SU-DHL-6 (cell line): ENCODE data around the gene RBM24.

Experiments
- H2AFZ ChIP-seq: fragments of 200-600 bp; sonication (generic); 2 replicates; pipeline ENCODE4 v1.6.1; 2014; ENCODE audit warnings: low read depth, mild to moderate bottlenecking, moderate library complexity, mixed read lengths, antibody characterized with exemption, low read length; ENCODE audit not compliant: severe bottlenecking
- H3F3A ChIP-seq: fragments of 200-600 bp; shearing (Covaris generic); 2 replicates; pipeline ENCODE4 v1.6.0; 2016; ENCODE audit warnings: antibody characterized with exemption, mild to moderate bottlenecking; ENCODE audit not compliant: insufficient read depth
- H3K27ac ChIP-seq: fragments of 200-600 bp; sonication (generic); 2 replicates; pipeline ENCODE4 v1.5.1; 2016; ENCODE audit warnings: low read depth, mild to moderate bottlenecking, low read length, moderate library complexity, mixed read lengths
- H3K27me3 ChIP-seq: fragments of 200-600 bp; sonication (generic), shearing (Covaris generic); 2 replicates; pipeline ENCODE4 v1.6.0; 2014; ENCODE audit warnings: mild to moderate bottlenecking, low read length
- H3K36me3 ChIP-seq: fragments of 200-600 bp; sonication (generic); 2 replicates; pipeline ENCODE4 v1.6.1; 2014; ENCODE audit warnings: mild to moderate bottlenecking, low read length, mixed read lengths
- H3K4me2 ChIP-seq: fragments of 300-600, 200-600 bp; shearing (Covaris generic), sonication (generic); 2 replicates; pipeline ENCODE4 v1.6.0; 2014; ENCODE audit warnings: low read length, low read depth, mild to moderate bottlenecking; ENCODE audit not compliant: poor library complexity, severe bottlenecking
- H3K4me3 ChIP-seq: fragments of 200-600 bp; sonication (generic); 2 replicates; pipeline ENCODE4 v1.5.1; 2014; ENCODE audit warnings: antibody characterized with exemption, low read length, mild to moderate bottlenecking, mixed read lengths; ENCODE audit not compliant: insufficient read depth, poor library complexity, severe bottlenecking
- H3K79me2 ChIP-seq: fragments of 200-600 bp; sonication (generic); 2 replicates; pipeline ENCODE4 v1.6.1; 2014; ENCODE audit warnings: mild to moderate bottlenecking, low read length, moderate library complexity; ENCODE audit not compliant: insufficient read depth
- H3K9ac ChIP-seq: fragments of 200-600 bp; sonication (generic); 2 replicates; pipeline ENCODE4 v1.7.0; 2014; ENCODE audit warnings: mild to moderate bottlenecking, low read length
- H3K9me2 ChIP-seq: fragments of 200-600 bp; sonication (generic); replicated peaks from 2 replicates; pipeline ENCODE4 v1.6.1; 2014; ENCODE audit warnings: low read length; ENCODE audit not compliant: insufficient read depth
- H3K9me3 ChIP-seq: fragments of 200-600 bp; sonication (generic); 2 replicates; pipeline ENCODE4 v1.6.1; 2014; ENCODE audit warnings: low read length, mixed read lengths; ENCODE audit not compliant: insufficient read depth
- H4K20me1 ChIP-seq: fragments of 200-600 bp; sonication (generic); 2 replicates; pipeline ENCODE4 v1.6.1; 2014; ENCODE audit warnings: low read depth, mild to moderate bottlenecking, antibody characterized with exemption, low read length, moderate library complexity, mixed read lengths
- CTCF ChIP-seq: fragments of 200-600 bp; sonication (generic); IDR thresholded peaks from one replicate; pipeline ENCODE4 v1.5.1; 2017; ENCODE audit warnings: antibody characterized with exemption, mild to moderate bottlenecking, low read length, moderate library complexity; ENCODE audit not compliant: insufficient read depth, poor library complexity, severe bottlenecking
- EZH2phosphoT487 ChIP-seq: fragments of 200-600 bp; sonication (generic), shearing (Covaris generic); conservative IDR thresholded peaks from 2 replicates; pipeline ENCODE4 v1.6.1; 2018; ENCODE audit warnings: mild to moderate bottlenecking, antibody characterized with exemption, low read length, moderate library complexity, mixed read lengths

The RBM24 gene

GRCh38 chr6:17267566-17267965 is 13.6 kb upstream of the RBM24 start:
- no peaks in the 10 kb centered on the region for H4K20me1 ChIP-seq
- H3K79me2 ChIP-seq = no peaks in the 10 kb centered on the region
- no peaks in the 10 kb centered on the region for H3K9me3 ChIP-seq
- H3K4me2 ChIP-seq = no peak overlapping the region
- no peaks in the 10 kb centered on the region for H3F3A ChIP-seq
- H3K4me3 ChIP-seq = no peak overlapping the region
- no peaks in the 10 kb centered on the region for H3K36me3 ChIP-seq
- H3K27ac ChIP-seq = no peak overlapping the region
- H3K9ac ChIP-seq = no peak overlapping the region
- TF ChIP-seq EZH2phosphoT487 (no peak), CTCF (no peak)
- no peaks in the 10 kb centered on the region for H3K27me3 ChIP-seq
- H2AFZ ChIP-seq = no peak overlapping the region
- H3K9me2 ChIP-seq = no peaks in the 10 kb centered on the region

- H3K9me3 ChIP-seq = no peaks in the 10 kb centered on the region
- no peak overlapping the region for H3K4me3 ChIP-seq
- no peak overlapping the region for H3K9ac ChIP-seq
- no peaks in the 10 kb centered on the region for H3K9me2 ChIP-seq
- H3F3A ChIP-seq = no peaks in the 10 kb centered on the region
- no peaks in the 10 kb centered on the region for H3K36me3 ChIP-seq
- H3K27ac ChIP-seq = no peak overlapping the region
- H3K27me3 ChIP-seq = no peaks in the 10 kb centered on the region
- no peak overlapping the region for H3K4me2 ChIP-seq
- TF ChIP-seq EZH2phosphoT487 (no peak), CTCF (no peak)
- H3K79me2 ChIP-seq = no peaks in the 10 kb centered on the region
- no peaks in the 10 kb centered on the region for H4K20me1 ChIP-seq
- H2AFZ ChIP-seq = no peak overlapping the region
Measured at GRCh38 chr6:17268114-17268513, 13.0 kb upstream of the RBM24 start.

GRCh38 chr6:17269840-17270239 is 11.3 kb upstream of the RBM24 start:
- H2AFZ ChIP-seq = no peak overlapping the region
- H3K27me3 ChIP-seq = no peaks in the 10 kb centered on the region

More at GRCh38 chr6:17269840-17270239, 11.3 kb upstream of the RBM24 start:
- no peak for TF ChIP-seq EZH2phosphoT487
- no peak for TF ChIP-seq CTCF
- no peaks in the 10 kb centered on the region for H3K9me3 ChIP-seq
- no peaks in the 10 kb centered on the region for H4K20me1 ChIP-seq
- no peak overlapping the region for H3K4me2 ChIP-seq
- no peaks in the 10 kb centered on the region for H3K36me3 ChIP-seq
- H3K4me3 ChIP-seq = no peak overlapping the region
- H3K9me2 ChIP-seq = no peaks in the 10 kb centered on the region
- H3K9ac ChIP-seq = no peak overlapping the region
- H3K79me2 ChIP-seq = no peaks in the 10 kb centered on the region
- no peaks in the 10 kb centered on the region for H3F3A ChIP-seq
- H3K27ac ChIP-seq = no peak overlapping the region
